GM06990 (cell line): ENCODE results near the gene AGAP1.

Experiments
- DNase-seq: peaks from one replicate; pipeline ENCODE4 v3.0.0-alpha.2; 2011; ENCODE audit not compliant: insufficient read length; ENCODE audit errors: extremely low read depth
- H3K27me3 ChIP-seq: replicated peaks from 2 replicates; pipeline ENCODE4 v1.6.0; 2011; ENCODE audit warnings: low read length; ENCODE audit not compliant: control insufficient read depth, insufficient read depth
- H3K36me3 ChIP-seq: 2 replicates; pipeline ENCODE4 v1.5.1; 2011; ENCODE audit warnings: low read length; ENCODE audit not compliant: control insufficient read depth, insufficient read depth
- H3K4me3 ChIP-seq: replicated peaks from 2 replicates; pipeline ENCODE4 v1.5.1; 2011; ENCODE audit warnings: low read depth, mild to moderate bottlenecking, control low read depth, low read length
- TF ChIP-seq, protein P1 (sequence below): IDR thresholded peaks from 2 replicates; pipeline ENCODE4 v1.5.1; 2011; ENCODE audit warnings: low read length, control low read depth, mild to moderate bottlenecking, inconsistent platforms; ENCODE audit not compliant: insufficient read depth, poor library complexity, severe bottlenecking

AGAP1 gene

DNA sequence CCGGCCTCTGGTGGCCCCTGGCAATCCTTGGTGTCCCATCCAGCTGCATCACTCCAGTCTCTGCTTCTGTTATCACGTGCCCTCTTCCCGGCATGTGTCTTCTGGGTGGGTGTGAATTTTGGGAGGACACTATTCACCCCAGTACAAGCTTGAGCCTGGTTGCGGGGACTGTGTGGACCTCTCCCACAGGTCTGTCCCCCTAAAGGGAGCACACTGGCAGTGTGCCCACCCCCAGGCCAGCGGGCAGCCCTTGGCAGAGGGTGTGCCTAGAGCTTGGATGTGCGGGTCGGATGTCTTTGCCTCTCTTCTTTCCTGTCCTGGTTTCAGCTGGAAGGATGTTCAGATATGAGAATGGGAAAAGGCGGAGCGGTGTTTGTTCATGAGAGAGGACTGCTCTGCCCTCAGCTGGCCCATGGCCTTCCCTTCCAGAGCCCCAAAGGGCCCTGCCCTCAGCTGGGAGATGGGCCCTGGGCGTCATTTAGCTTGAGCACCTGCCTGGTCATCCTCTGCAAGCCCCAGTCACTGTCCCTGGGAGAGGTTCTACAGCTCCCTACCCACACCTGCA, 73.2 kb downstream of the AGAP1 start:
- no peaks in the 10 kb centered on the region for H3K36me3 ChIP-seq
- TF ChIP-seq, protein P1, sequence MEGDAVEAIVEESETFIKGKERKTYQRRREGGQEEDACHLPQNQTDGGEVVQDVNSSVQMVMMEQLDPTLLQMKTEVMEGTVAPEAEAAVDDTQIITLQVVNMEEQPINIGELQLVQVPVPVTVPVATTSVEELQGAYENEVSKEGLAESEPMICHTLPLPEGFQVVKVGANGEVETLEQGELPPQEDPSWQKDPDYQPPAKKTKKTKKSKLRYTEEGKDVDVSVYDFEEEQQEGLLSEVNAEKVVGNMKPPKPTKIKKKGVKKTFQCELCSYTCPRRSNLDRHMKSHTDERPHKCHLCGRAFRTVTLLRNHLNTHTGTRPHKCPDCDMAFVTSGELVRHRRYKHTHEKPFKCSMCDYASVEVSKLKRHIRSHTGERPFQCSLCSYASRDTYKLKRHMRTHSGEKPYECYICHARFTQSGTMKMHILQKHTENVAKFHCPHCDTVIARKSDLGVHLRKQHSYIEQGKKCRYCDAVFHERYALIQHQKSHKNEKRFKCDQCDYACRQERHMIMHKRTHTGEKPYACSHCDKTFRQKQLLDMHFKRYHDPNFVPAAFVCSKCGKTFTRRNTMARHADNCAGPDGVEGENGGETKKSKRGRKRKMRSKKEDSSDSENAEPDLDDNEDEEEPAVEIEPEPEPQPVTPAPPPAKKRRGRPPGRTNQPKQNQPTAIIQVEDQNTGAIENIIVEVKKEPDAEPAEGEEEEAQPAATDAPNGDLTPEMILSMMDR: no peak
- H3K27me3 ChIP-seq: no peaks in the 10 kb centered on the region

DNA sequence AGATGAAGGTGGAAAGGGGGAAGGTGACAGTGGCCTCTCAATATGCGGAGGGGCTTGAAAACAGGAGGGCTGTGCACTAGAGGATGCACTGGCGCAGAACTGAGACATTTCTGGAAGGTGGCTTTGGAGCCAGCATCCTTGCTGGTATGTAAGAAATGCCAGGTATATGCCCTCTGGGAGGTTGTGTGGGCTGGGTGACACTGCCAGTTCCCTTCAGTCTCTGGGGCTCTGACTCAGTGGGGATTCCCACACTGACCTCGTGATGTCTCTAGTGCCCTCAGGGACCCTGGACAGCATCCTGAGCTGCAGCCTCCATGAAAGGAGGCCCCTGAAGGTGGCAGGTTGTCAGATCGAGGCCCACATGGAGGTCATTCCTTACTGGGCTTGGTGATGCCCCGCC, 74.0 kb downstream of the AGAP1 start:
- Histone ChIP-seq H3K27me3 (no peaks in the 10 kb centered on the region), H3K36me3 (no peaks in the 10 kb centered on the region), H3K4me3 (no peak overlapping the region)
- DNase-seq: no peak
- TF ChIP-seq, protein P1: no peak

More for the DNA sequence above, 73.2 kb downstream of the AGAP1 start:
- no peak for DNase-seq
- no peak overlapping the region for H3K4me3 ChIP-seq

DNA sequence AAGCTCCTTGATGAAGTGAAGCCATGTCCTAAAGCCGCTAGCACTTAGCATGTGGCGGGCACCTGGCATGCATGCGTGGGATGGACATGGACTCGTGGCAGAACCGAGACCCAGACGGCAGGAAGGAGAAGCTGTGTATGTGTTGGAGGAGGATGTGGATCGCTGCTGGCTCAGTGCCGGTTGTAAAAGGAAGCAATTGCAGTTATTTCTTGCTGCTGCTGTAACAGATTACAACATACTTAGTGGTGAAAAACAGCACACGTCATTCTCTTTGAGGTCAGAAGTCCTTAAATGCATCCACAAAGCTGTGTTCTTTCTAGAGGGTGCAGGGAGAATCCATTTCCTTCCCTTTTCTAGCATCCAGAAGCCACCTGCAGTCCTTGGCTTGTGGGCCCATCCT, 74.6 kb downstream of the AGAP1 start:
- no peaks in the 10 kb centered on the region for H3K27me3 ChIP-seq
- no peaks in the 10 kb centered on the region for H3K36me3 ChIP-seq
- DNase-seq: no peak
- H3K4me3 ChIP-seq: no peak overlapping the region
- TF ChIP-seq, protein P1: no peak

DNA sequence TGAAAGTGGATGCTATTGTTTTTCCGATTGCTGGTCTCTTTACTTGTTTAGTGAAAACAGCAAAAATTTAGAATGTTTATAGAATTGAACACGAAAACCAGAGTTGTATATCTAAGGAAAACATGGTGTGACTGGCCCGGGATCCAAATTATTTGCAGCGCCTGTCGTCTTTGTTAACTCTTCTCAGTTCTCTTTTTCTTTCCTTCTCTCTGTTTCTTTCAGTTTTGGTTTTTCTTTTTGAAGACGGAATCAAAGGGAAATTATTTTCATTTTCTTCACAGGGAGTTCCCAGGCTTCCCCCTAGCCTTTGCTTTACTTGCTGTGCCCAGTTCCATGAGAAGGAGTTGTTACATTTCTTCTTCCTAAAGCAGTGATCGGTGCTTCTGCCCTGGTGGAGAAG, 76.0 kb downstream of the AGAP1 start:
- no peaks in the 10 kb centered on the region for H3K36me3 ChIP-seq
- no peaks in the 10 kb centered on the region for H3K27me3 ChIP-seq
- TF ChIP-seq, protein P1: no peak

DNA sequence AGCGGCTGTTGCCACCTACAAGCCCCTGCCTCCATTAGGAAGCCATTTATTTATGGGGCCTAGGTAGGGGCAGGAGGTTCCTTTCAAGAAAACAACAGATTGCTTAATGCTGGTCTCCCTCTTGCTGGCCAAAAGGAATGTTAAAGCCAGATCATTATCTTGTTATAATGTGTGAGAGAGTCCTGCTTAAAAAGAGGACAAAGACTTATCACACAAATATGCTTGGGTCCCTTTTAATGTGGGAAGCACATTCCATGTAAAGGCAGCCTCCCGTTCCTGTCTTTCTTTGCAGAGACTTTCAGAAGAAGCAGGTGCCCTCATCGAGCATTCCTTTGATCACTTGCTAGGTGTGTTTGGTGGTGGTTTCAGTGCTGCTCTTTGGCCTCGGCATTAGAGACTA, 76.4 kb downstream of the AGAP1 start:
- Histone ChIP-seq H3K4me3 (no peak overlapping the region), H3K27me3 (no peaks in the 10 kb centered on the region), H3K36me3 (no peaks in the 10 kb centered on the region)
- no peak for DNase-seq
- TF ChIP-seq, protein P1: no peak

More for the DNA sequence above, 76.0 kb downstream of the AGAP1 start:
- peak; percentile 37 for DNase-seq
- H3K4me3 ChIP-seq: no peak overlapping the region
